Uterus (tissue), 4 donors: Measurements from ENCODE around the gene DPH1. TPM values are rescaled to one million over a fixed set of nuclear protein-coding genes. Genes with fewer than 3 reads are reported as not detected.

Experiments
- DNase-seq, 2 donors: peaks; one replicate each; pipeline ENCODE4 v3.0.0-alpha.2; 2019 to 2020
- H3K27ac ChIP-seq, 2 donors: fragments of 200-600 bp; sonication (generic); 1 replicate in 1 of 2; 2 replicates in 1 of 2; pipeline ENCODE4 v1.5.1; 2016 to 2018
- H3K27me3 ChIP-seq, 2 donors: fragments of 200-600 bp; sonication (generic); one replicate each; pipeline ENCODE4 v1.5.1; 2018 to 2019; ENCODE audit warnings: control low read depth in 1 of 2
- H3K36me3 ChIP-seq, 2 donors: fragments of 200-600 bp; sonication (generic); one replicate each; pipeline ENCODE4 v1.5.1; 2019; ENCODE audit warnings: control low read depth in 1 of 2
- H3K4me1 ChIP-seq, 2 donors: fragments of 200-600 bp; sonication (generic); one replicate each; pipeline ENCODE4 v1.5.1; 2018 to 2019; ENCODE audit warnings: control low read depth in 1 of 2
- H3K4me3 ChIP-seq, 2 donors: fragments of 200-600 bp; sonication (generic); 1 replicate in 1 of 2; 2 replicates in 1 of 2; pipeline ENCODE4 v1.5.1; 2018 to 2019; ENCODE audit warnings: mild to moderate bottlenecking in 1 of 2
- H3K9me3 ChIP-seq, 2 donors: fragments of 200-600 bp; sonication (generic); one replicate each; pipeline ENCODE4 v1.5.1; 2019; ENCODE audit warnings: control low read depth in 1 of 2
- CTCF ChIP-seq, 4 experiments: fragments of 200-600 bp in 2 of 4; fragments of 450-650 bp in 2 of 4; sonication (generic) in 2 of 4; IDR thresholded peaks; one replicate each; pipeline ENCODE4 v1.5.1; 2016 to 2019; ENCODE audit warnings: antibody characterized with exemption in 4 of 4, mild to moderate bottlenecking in 2 of 4, moderate library complexity in 1 of 4
- POLR2A ChIP-seq, 2 donors: fragments of 450-650 bp; IDR thresholded peaks; one replicate each; pipeline ENCODE4 v1.6.1; 2016; ENCODE audit warnings: antibody characterized with exemption in 2 of 2, mild to moderate bottlenecking in 1 of 2, moderate library complexity in 1 of 2
- intact Hi-C: fragments of 100-400 bp; cut with DNase I; formaldehyde crosslinking; loops from one replicate; pipeline ENCODE4 v1.15.1; 2023; ENCODE audit warnings: low total_unique reads
- total RNA-seq, 4 donors: library from RNA; depleted of rRNA in 3 of 4; stranded (reverse); fragments of >200 nt in 3 of 4; gene quantifications; one replicate each; pipeline versions ENCODE4 v1.1.0 to v1.2.4, GENCODE V29; 2014 to 2023
- donor health status: DM: yes; HTN: yes; CAD: no.

Gene DPH1
- total RNA-seq, 4 donors from 2014 or later, result 26.8 to 121 (median 49.1) TPM

- no peak overlapping the region for H3K4me3 ChIP-seq
- H3K27me3 ChIP-seq, result no peaks in the 10 kb centered on the region
- no peak overlapping the region for H3K27ac ChIP-seq
- H3K4me1 ChIP-seq, result no peaks in the 10 kb centered on the region
- H3K9me3 ChIP-seq, result no peaks in the 10 kb centered on the region
- no peak for DNase-seq
- no peaks in the 10 kb centered on the region for H3K36me3 ChIP-seq
- intact Hi-C loops, result no loop called here
- TF ChIP-seq CTCF (IDR thresholded peaks at IDR 0.05) (no peak), POLR2A (IDR thresholded peaks at IDR 0.05) (no peak)
Observed at GRCh38 chr17:1986783-1987451, 43.0 kb upstream of the DPH1 start.

GRCh38 chr17:1989135-1989534, 40.8 kb upstream of the DPH1 start:
- no peaks in the 10 kb centered on the region for H3K9me3 ChIP-seq
- H3K27ac ChIP-seq, result no peak overlapping the region
- H3K36me3 ChIP-seq, result no peaks in the 10 kb centered on the region
- no peak for TF ChIP-seq POLR2A (IDR thresholded peaks at IDR 0.05)
- TF ChIP-seq CTCF (IDR thresholded peaks at IDR 0.05), result no peak
- H3K27me3 ChIP-seq, result no peaks in the 10 kb centered on the region
- no peak overlapping the region for H3K4me3 ChIP-seq
- peak; percentile 39 to 43 for DNase-seq
- intact Hi-C loops, result no loop called here
- H3K4me1 ChIP-seq, result no peaks in the 10 kb centered on the region

- Histone ChIP-seq H3K36me3 (no peaks in the 10 kb centered on the region), H3K27ac (no peak overlapping the region), H3K9me3 (no peaks in the 10 kb centered on the region), H3K27me3 (no peaks in the 10 kb centered on the region), H3K4me1 (no peaks in the 10 kb centered on the region), H3K4me3 (no peak overlapping the region)
- no peak for DNase-seq
- intact Hi-C loops, result no loop called here
- no peak for TF ChIP-seq POLR2A (IDR thresholded peaks at IDR 0.05)
- no peak for TF ChIP-seq CTCF (IDR thresholded peaks at IDR 0.05)
Observed at GRCh38 chr17:1992541-1992940, 37.4 kb upstream of the DPH1 start.

GRCh38 chr17:1994707-1995106, 35.2 kb upstream of the DPH1 start:
- no peaks in the 10 kb centered on the region for H3K27me3 ChIP-seq
- no peaks in the 10 kb centered on the region for H3K9me3 ChIP-seq
- peaks cover 0 to 11% of the 10 kb centered on the region in 2 donors for H3K4me1 ChIP-seq
- DNase-seq, result no peak
- intact Hi-C loops, result no loop called here
- TF ChIP-seq CTCF (IDR thresholded peaks at IDR 0.05), result no peak
- TF ChIP-seq POLR2A (IDR thresholded peaks at IDR 0.05), result no peak
- H3K4me3 ChIP-seq, result no peak overlapping the region
- H3K36me3 ChIP-seq, result no peaks in the 10 kb centered on the region
- no peak overlapping the region for H3K27ac ChIP-seq

DNA sequence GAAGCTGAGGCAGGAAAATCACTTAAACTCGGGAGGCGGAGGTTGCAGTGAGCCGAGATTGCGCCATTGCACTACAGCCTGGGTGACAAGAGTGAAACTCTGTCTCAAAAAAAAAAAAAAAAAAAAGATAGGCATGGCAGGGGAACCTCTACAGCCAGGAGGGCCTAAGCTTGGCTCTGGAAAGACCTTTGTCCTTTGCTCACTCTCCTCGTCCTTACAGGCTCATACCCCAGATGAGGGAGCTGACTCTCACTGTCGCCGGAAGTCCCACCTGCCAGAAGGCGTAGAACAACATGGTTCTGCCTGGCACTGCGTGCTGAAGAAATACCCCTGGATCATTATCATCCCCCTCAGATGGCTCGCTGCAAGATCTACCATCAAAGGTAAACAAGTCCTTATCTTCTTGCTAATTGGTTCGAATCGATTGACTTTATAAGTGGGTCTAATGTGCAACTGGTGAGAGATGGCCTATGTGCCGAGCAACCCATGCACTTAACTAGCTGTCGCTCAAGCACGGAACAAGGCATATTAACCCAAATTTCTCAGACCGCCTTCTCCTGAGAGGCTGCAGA, 34.5 kb upstream of the DPH1 start:
- intact Hi-C loops, result no loop called here
- Histone ChIP-seq H3K9me3 (no peaks in the 10 kb centered on the region), H3K4me1 (peaks cover 0 to 15% of the 10 kb centered on the region in 2 donors), H3K27me3 (no peaks in the 10 kb centered on the region), H3K27ac (no peak overlapping the region), H3K4me3 (no peak overlapping the region), H3K36me3 (no peaks in the 10 kb centered on the region)
- TF ChIP-seq CTCF (IDR thresholded peaks at IDR 0.05) (no peak), POLR2A (IDR thresholded peaks at IDR 0.05) (no peak)
- no peak for DNase-seq
